GM23248 (cell line): ENCODE measurements around the gene PREP.

ENCODE experiments used
- EZH2 ChIP-seq: fragments of 200-600 bp; sonication (generic); IDR thresholded peaks from 2 replicates; pipeline ENCODE4 v1.6.1; 2018; ENCODE audit warnings: antibody characterized with exemption, mild to moderate bottlenecking; ENCODE audit not compliant: insufficient read depth, poor library complexity, severe bottlenecking
- EZH2phosphoT487 ChIP-seq: fragments of 200-600 bp; sonication (generic); IDR thresholded peaks from 2 replicates; pipeline ENCODE4 v1.6.1; 2018; ENCODE audit warnings: antibody characterized with exemption, moderate library complexity, mild to moderate bottlenecking, low read depth; ENCODE audit not compliant: insufficient read depth

- no peak for TF ChIP-seq EZH2
- no peak for TF ChIP-seq EZH2phosphoT487
These were observed 30.8 kb upstream of the PREP start for GRCh38 chr6:105433723-105434122.
